ENCODE measurements around the gene PTPN3.

The PTPN3 gene

GRCh38 chr9:109504689-109505088 is 6.6 kb upstream of the PTPN3 start:
- H3K4me1 ChIP-seq (ENCODE audit: insufficient read depth, low read length): 0 out of 2 replicates have a peak, but pooled peaks cover 3% of the 10 kb centered on the region
- H3K36me3 ChIP-seq (ENCODE audit: insufficient read depth, low read length): no peaks in the 10 kb centered on the region
- H3K27ac ChIP-seq (ENCODE audit: low read depth, low read length): no peak overlapping the region
- 85% methylated on average over 5 of the region's 5 CpGs for WGBS
- no peak overlapping the region for H3K9ac ChIP-seq (ENCODE audit: low read depth, low read length)
- no peaks in the 10 kb centered on the region for H3K9me3 ChIP-seq (ENCODE audit: insufficient read depth, low read depth, low read length)
- H3K4me3 ChIP-seq (ENCODE audit: low read length): no peak overlapping the region
- peaks cover 34% of the 10 kb centered on the region for H3K27me3 ChIP-seq (ENCODE audit: insufficient read depth, low read length)

DNA sequence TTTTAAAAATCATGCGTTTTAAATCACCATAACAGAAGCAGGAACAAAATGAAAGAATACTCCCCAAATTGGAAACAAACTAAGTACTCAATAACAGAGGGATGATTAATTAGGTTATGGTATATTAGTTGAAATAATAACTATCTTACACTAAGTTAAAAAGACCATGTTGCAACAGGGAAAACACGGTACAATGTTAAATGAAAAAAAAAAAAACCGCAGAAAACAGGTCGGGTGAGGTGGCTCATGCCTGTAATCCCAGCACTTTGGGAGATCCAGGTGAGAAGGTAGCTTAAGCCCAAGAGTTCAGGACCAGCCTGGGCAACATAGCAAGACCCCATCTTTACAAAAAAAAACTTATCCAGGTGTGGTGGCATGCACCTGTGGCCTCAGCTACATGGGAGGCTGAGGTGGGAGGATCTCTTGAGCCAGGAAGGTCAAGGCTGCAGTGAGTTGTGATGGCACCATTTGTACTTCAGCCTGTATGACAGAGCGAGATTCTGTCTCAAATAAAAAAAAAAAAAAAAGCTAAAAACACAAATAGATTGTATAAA is 2.4 kb upstream of the PTPN3 start:
- H3K36me3 ChIP-seq (ENCODE audit: insufficient read depth, low read length): no peaks in the 10 kb centered on the region
- H3K4me3 ChIP-seq (ENCODE audit: low read length): peak overlapping the region; percentile 45; the same call in 1 of the 2 replicates
- H3K27ac ChIP-seq (ENCODE audit: low read depth, low read length): no peak overlapping the region
- 0 out of 2 replicates have a peak, but pooled peaks cover 3% of the 10 kb centered on the region for H3K4me1 ChIP-seq (ENCODE audit: insufficient read depth, low read length)
- H3K9ac ChIP-seq (ENCODE audit: low read depth, low read length): no peak overlapping the region
- 71% methylated on average over 4 of the region's 5 CpGs for WGBS
- peaks cover 71% of the 10 kb centered on the region for H3K27me3 ChIP-seq (ENCODE audit: insufficient read depth, low read length)
- no peaks in the 10 kb centered on the region for H3K9me3 ChIP-seq (ENCODE audit: insufficient read depth, low read depth, low read length)

GRCh38 chr9:109499631-109500410 is 1.7 kb upstream of the PTPN3 start:
- H3K9me3 ChIP-seq (ENCODE audit: insufficient read depth, low read depth, low read length): no peaks in the 10 kb centered on the region
- H3K9ac ChIP-seq (ENCODE audit: low read depth, low read length): no peak overlapping the region
- WGBS: 5% methylated on average over 56 of the region's 56 CpGs
- H3K4me3 ChIP-seq (ENCODE audit: low read length): peak overlapping the region; percentile 45
- peaks cover 78% of the 10 kb centered on the region for H3K27me3 ChIP-seq (ENCODE audit: insufficient read depth, low read length)
- H3K4me1 ChIP-seq (ENCODE audit: insufficient read depth, low read length): 0 out of 2 replicates have a peak, but pooled peaks cover 3% of the 10 kb centered on the region
- no peak overlapping the region for H3K27ac ChIP-seq (ENCODE audit: low read depth, low read length)
- H3K36me3 ChIP-seq (ENCODE audit: insufficient read depth, low read length): no peaks in the 10 kb centered on the region

DNA sequence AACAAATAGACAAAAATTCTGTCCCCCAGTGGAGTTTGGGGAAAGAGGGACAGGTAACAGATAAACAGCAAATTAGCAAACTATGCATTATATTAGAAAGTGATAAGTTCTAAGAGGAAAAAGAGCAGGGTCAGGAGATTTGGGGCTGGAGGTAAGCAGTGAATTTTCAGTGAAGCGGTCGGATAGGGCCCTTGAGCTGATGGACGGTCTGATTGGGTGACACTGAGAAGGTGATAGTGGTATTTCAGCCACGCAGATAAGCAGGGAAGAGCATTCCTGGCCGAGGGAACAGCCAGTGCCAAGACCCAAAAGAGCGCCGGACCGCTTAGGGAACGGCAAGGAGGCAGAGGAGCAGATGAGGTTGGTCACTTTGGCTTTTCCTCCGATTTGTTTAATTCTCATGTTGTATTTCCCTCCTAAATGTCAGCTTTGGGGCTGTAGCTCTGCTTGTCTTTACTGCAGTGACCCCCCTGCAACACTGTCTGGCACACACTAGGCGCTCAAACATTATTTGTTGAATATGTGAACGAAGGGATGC is 1.1 kb upstream of the PTPN3 start:
- Histone ChIP-seq H3K27me3 (ENCODE audit: insufficient read depth, low read length) (peaks cover 84% of the 10 kb centered on the region), H3K4me1 (ENCODE audit: insufficient read depth, low read length) (no peaks in the 10 kb centered on the region), H3K36me3 (ENCODE audit: insufficient read depth, low read length) (no peaks in the 10 kb centered on the region), H3K27ac (ENCODE audit: low read depth, low read length) (no peak overlapping the region), H3K9ac (ENCODE audit: low read depth, low read length) (no peak overlapping the region), H3K4me3 (ENCODE audit: low read length) (peak overlapping the region; percentile 45), H3K9me3 (ENCODE audit: insufficient read depth, low read depth, low read length) (no peaks in the 10 kb centered on the region)
- 16% methylated on average over 12 of the region's 12 CpGs for WGBS

DNA sequence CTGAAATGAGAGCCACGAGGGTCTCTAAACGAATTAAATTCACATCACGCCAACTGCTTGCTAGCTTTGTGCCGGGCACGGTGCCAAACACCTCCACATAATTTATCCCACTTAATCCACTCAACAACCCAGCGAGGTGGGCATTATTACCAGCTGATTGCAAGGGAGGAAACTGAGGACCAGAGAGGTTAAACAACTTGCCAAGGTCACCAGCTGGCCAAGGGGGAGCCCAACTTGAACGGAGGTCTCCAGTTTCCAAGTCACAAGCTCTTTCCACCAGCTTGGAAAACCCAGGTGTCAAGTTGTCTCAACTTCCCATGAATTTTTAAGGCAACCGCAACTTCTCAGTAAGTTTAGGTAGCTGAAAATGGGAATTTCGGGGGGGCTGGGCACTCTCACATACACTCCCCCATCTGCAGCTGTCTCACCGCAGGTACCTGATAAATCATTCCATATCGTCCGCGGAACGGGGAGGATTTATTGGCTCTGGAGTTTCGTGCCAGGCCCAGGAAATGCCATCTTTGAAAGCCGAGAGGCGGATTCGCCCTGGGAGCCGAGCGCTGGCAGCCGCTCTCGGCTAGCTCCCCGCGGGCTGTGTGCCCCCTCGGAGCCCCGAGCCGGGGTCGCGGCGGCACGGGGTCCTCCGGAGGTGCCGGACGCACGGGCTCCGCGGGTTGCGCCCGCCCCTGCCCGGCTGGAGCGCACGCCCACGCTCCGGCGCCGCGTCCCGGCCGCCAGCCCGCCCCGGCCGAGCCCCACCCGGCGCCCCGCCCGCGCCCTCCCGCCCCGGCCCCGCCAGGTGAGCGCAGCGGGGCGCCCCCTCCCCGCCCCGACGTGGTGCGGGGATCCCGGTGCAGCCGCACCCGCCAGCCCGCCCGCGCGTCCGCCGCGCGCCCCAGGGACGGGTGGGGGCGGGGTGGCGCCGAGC is 617 bp downstream of the PTPN3 start:
- Histone ChIP-seq H3K4me3 (ENCODE audit: low read length) (peak overlapping the region; percentile 54), H3K9me3 (ENCODE audit: insufficient read depth, low read depth, low read length) (no peaks in the 10 kb centered on the region), H3K36me3 (ENCODE audit: insufficient read depth, low read length) (no peaks in the 10 kb centered on the region), H3K9ac (ENCODE audit: low read depth, low read length) (no peak overlapping the region), H3K4me1 (ENCODE audit: insufficient read depth, low read length) (no peaks in the 10 kb centered on the region), H3K27ac (ENCODE audit: low read depth, low read length) (no peak overlapping the region), H3K27me3 (ENCODE audit: insufficient read depth, low read length) (peaks cover 78% of the 10 kb centered on the region)
- WGBS: 7% methylated on average over 81 of the region's 82 CpGs

DNA sequence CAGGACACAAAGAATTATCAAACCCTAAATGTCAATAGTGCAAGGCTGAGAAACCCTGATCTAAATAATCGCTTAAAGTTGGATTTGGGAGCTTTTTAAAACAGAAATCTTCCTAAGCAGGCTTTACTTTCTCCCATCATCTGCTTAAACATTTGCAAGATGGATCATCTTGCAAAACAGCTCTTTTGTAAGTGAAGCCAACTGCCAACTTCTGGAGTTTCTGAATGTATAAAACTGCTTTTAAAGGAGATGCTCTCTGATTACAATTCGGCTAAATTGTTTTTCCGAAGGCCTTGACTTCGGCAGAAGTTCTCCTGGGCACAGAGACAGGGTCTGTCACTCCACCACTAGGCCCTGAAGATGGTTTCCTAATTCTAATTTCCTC is 1.3 kb downstream of the PTPN3 start:
- WGBS: 95% methylated on average over 4 of the region's 4 CpGs
- Histone ChIP-seq H3K27me3 (ENCODE audit: insufficient read depth, low read length) (peaks cover 72% of the 10 kb centered on the region), H3K36me3 (ENCODE audit: insufficient read depth, low read length) (no peaks in the 10 kb centered on the region), H3K9ac (ENCODE audit: low read depth, low read length) (no peak overlapping the region), H3K4me3 (ENCODE audit: low read length) (no peak overlapping the region), H3K9me3 (ENCODE audit: insufficient read depth, low read depth, low read length) (no peaks in the 10 kb centered on the region), H3K4me1 (ENCODE audit: insufficient read depth, low read length) (no peaks in the 10 kb centered on the region), H3K27ac (ENCODE audit: low read depth, low read length) (no peak overlapping the region)

DNA sequence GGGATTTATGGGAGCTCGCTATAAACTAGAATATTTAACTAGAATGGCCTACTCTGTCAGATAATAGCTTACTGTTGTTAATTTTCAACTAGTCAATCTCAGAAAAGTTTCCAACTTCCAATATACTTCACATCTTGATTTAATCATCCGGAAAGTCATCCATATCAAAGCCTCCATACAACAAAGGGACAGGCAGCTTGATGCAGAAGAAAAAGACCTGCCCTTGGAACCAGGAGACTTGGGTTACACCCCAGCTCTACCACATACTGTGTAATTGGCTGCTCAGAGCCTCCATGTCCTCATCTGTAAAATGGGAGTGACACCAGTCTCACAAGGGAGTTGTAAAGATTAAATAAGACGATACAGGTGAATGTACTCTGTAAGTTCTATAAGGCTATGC is 1.9 kb downstream of the PTPN3 start:
- peaks cover 66% of the 10 kb centered on the region for H3K27me3 ChIP-seq (ENCODE audit: insufficient read depth, low read length)
- H3K4me1 ChIP-seq (ENCODE audit: insufficient read depth, low read length): no peaks in the 10 kb centered on the region
- H3K9me3 ChIP-seq (ENCODE audit: insufficient read depth, low read depth, low read length): no peaks in the 10 kb centered on the region
- H3K36me3 ChIP-seq (ENCODE audit: insufficient read depth, low read length): no peaks in the 10 kb centered on the region
- H3K27ac ChIP-seq (ENCODE audit: low read depth, low read length): no peak overlapping the region
- H3K9ac ChIP-seq (ENCODE audit: low read depth, low read length): no peak overlapping the region
- 92% methylated on average over 3 of the region's 3 CpGs for WGBS
- H3K4me3 ChIP-seq (ENCODE audit: low read length): no peak overlapping the region

DNA sequence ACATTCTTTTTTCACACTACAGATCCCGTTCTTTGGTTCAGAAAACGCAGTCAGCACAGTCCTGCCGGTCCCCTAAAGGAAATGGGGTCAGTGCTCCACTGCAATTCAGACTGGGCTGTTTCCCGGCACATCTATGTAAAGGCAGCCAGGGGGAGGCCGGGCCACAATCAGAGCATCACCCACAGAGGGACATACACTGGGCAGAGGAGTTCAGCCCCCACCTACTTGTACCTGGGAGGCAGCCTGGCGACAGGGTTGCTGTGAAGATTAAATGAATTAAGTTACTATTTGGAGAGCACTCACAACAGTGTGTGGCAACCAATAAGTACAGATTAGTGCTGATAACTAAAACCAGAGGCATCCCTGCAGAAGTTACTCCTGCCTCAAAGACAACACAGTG is 4.5 kb downstream of the PTPN3 start:
- no peaks in the 10 kb centered on the region for H3K36me3 ChIP-seq (ENCODE audit: insufficient read depth, low read length)
- H3K9ac ChIP-seq (ENCODE audit: low read depth, low read length): no peak overlapping the region
- no peak overlapping the region for H3K27ac ChIP-seq (ENCODE audit: low read depth, low read length)
- H3K4me3 ChIP-seq (ENCODE audit: low read length): no peak overlapping the region
- WGBS: 88% methylated on average over 6 of the region's 6 CpGs
- no peaks in the 10 kb centered on the region for H3K9me3 ChIP-seq (ENCODE audit: insufficient read depth, low read depth, low read length)
- H3K27me3 ChIP-seq (ENCODE audit: insufficient read depth, low read length): peaks cover 40% of the 10 kb centered on the region
- H3K4me1 ChIP-seq (ENCODE audit: insufficient read depth, low read length): no peaks in the 10 kb centered on the region

GRCh38 chr9:109491590-109491989 is 6.5 kb downstream of the PTPN3 start:
- Histone ChIP-seq H3K27me3 (ENCODE audit: insufficient read depth, low read length) (peaks cover 24% of the 10 kb centered on the region), H3K4me3 (ENCODE audit: low read length) (no peak overlapping the region), H3K9me3 (ENCODE audit: insufficient read depth, low read depth, low read length) (no peaks in the 10 kb centered on the region), H3K9ac (ENCODE audit: low read depth, low read length) (no peak overlapping the region), H3K27ac (ENCODE audit: low read depth, low read length) (no peak overlapping the region), H3K4me1 (ENCODE audit: insufficient read depth, low read length) (no peaks in the 10 kb centered on the region), H3K36me3 (ENCODE audit: insufficient read depth, low read length) (no peaks in the 10 kb centered on the region)
- WGBS: 90% methylated on average over 2 of the region's 2 CpGs

- WGBS: 80% methylated on average over 7 of the region's 7 CpGs
- Histone ChIP-seq H3K4me1 (ENCODE audit: insufficient read depth, low read length) (no peaks in the 10 kb centered on the region), H3K4me3 (ENCODE audit: low read length) (no peak overlapping the region), H3K9me3 (ENCODE audit: insufficient read depth, low read depth, low read length) (no peaks in the 10 kb centered on the region), H3K9ac (ENCODE audit: low read depth, low read length) (no peak overlapping the region), H3K36me3 (ENCODE audit: insufficient read depth, low read length) (no peaks in the 10 kb centered on the region), H3K27me3 (ENCODE audit: insufficient read depth, low read length) (no peaks in the 10 kb centered on the region; the same call in 1 of the 2 replicates), H3K27ac (ENCODE audit: low read depth, low read length) (no peak overlapping the region)
These were observed 9.2 kb downstream of the PTPN3 start for GRCh38 chr9:109488791-109489492.

All from HUES64 (cell line).